ENCODE data around the gene CYP2C18.
"Not testable (repeated sequence)": the region's sequence is repeated elsewhere in the genome, so short reads cannot be mapped to it uniquely, and the experiment has no call there.

The CYP2C18 gene

GRCh38 chr10:94683214-94684054 lies at the start of gene CYP2C18:
Gene CYP2C18, plus strand, starts transcription at chr10:94683729. Its CDS starts 91 bp downstream, at chr10:94683820.
- Histone ChIP-seq H3K27me3 (ENCODE audit: control insufficient read depth, insufficient read depth, low read length) (no peaks in the 10 kb centered on the region), H3K9me3 (ENCODE audit: control insufficient read depth, insufficient read depth, low read length) (no peaks in the 10 kb centered on the region), H3K9ac (ENCODE audit: low read depth, low read length) (no peak within 1 kb of the TSS), H3K4me1 (ENCODE audit: control insufficient read depth, insufficient read depth, low read length) (no peaks in the 10 kb centered on the region), H3K36me3 (ENCODE audit: control insufficient read depth, insufficient read depth, low read length) (no peaks in the 10 kb centered on the region), H3K4me3 (ENCODE audit: low read depth, low read length) (no peak within 1 kb of the TSS)

GRCh38 chr10:94638097-94638496 lies 45.4 kb upstream of the CYP2C18 start:
- not testable (repeated sequence) for H3K27me3 ChIP-seq (ENCODE audit: control insufficient read depth, insufficient read depth, low read length); H3K36me3 ChIP-seq (ENCODE audit: control insufficient read depth, insufficient read depth, low read length); H3K4me1 ChIP-seq (ENCODE audit: control insufficient read depth, insufficient read depth, low read length); H3K9me3 ChIP-seq (ENCODE audit: control insufficient read depth, insufficient read depth, low read length); H3K9ac ChIP-seq (ENCODE audit: low read depth, low read length); H3K4me3 ChIP-seq (ENCODE audit: low read depth, low read length)

GRCh38 chr10:94639902-94640301 lies 43.6 kb upstream of the CYP2C18 start:
- H3K27me3 ChIP-seq (ENCODE audit: control insufficient read depth, insufficient read depth, low read length): no peaks in the 10 kb centered on the region
- H3K4me1 ChIP-seq (ENCODE audit: control insufficient read depth, insufficient read depth, low read length): no peaks in the 10 kb centered on the region
- no peaks in the 10 kb centered on the region for H3K36me3 ChIP-seq (ENCODE audit: control insufficient read depth, insufficient read depth, low read length)
- no peak overlapping the region for H3K9ac ChIP-seq (ENCODE audit: low read depth, low read length)
- no peak overlapping the region for H3K4me3 ChIP-seq (ENCODE audit: low read depth, low read length)
- H3K9me3 ChIP-seq (ENCODE audit: control insufficient read depth, insufficient read depth, low read length): no peaks in the 10 kb centered on the region

DNA sequence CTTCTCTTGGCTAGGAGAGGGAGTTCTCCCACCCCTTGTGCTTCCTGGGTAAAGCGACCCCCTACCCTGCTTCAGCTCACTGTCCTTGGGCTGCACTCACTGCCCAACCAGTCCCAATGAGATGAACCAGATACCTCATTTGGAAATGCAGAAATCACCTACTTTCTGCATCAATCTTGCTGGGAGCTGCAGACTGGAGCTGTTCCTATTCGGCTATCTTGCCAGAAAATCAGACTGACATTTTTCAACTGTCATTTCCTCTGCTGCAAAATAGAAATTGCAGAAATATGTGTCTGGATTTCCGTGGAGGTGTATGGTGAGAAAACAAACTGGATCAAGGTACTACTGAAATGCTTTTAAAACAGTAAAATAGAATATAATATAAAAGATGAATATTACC lies 43.0 kb upstream of the CYP2C18 start:
- Histone ChIP-seq H3K4me3 (ENCODE audit: low read depth, low read length) (no peak overlapping the region), H3K9ac (ENCODE audit: low read depth, low read length) (no peak overlapping the region), H3K36me3 (ENCODE audit: control insufficient read depth, insufficient read depth, low read length) (no peaks in the 10 kb centered on the region), H3K27me3 (ENCODE audit: control insufficient read depth, insufficient read depth, low read length) (no peaks in the 10 kb centered on the region), H3K4me1 (ENCODE audit: control insufficient read depth, insufficient read depth, low read length) (no peaks in the 10 kb centered on the region), H3K9me3 (ENCODE audit: control insufficient read depth, insufficient read depth, low read length) (no peaks in the 10 kb centered on the region)

- Histone ChIP-seq H3K4me1 (ENCODE audit: control insufficient read depth, insufficient read depth, low read length) (no peaks in the 10 kb centered on the region), H3K4me3 (ENCODE audit: low read depth, low read length) (no peak overlapping the region), H3K9ac (ENCODE audit: low read depth, low read length) (no peak overlapping the region), H3K9me3 (ENCODE audit: control insufficient read depth, insufficient read depth, low read length) (no peaks in the 10 kb centered on the region), H3K27me3 (ENCODE audit: control insufficient read depth, insufficient read depth, low read length) (no peaks in the 10 kb centered on the region), H3K36me3 (ENCODE audit: control insufficient read depth, insufficient read depth, low read length) (no peaks in the 10 kb centered on the region)
Observed at GRCh38 chr10:94641480-94641879, 42.0 kb upstream of the CYP2C18 start.

DNA sequence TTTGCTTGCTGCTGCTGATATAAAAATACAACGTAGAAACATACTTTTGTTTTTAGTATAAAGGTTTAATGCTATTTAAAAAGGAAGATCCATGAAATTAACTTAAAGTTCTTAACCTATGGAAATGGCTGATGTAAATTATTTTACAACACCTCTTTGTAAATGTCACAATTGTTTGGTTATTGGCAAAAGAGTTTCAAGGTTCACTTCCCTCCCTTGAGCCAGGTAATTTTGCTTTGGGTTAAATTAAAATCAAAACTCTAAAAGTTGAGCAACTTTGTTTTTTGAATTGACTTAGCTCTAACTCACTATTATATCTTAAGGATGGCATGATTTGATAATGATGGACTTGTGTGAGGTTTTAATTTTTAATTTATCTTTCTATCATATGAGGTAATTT lies 39.2 kb upstream of the CYP2C18 start:
- no peaks in the 10 kb centered on the region for H3K4me1 ChIP-seq (ENCODE audit: control insufficient read depth, insufficient read depth, low read length)
- H3K9me3 ChIP-seq (ENCODE audit: control insufficient read depth, insufficient read depth, low read length): no peaks in the 10 kb centered on the region
- no peak overlapping the region for H3K9ac ChIP-seq (ENCODE audit: low read depth, low read length)
- H3K4me3 ChIP-seq (ENCODE audit: low read depth, low read length): no peak overlapping the region
- H3K36me3 ChIP-seq (ENCODE audit: control insufficient read depth, insufficient read depth, low read length): no peaks in the 10 kb centered on the region
- H3K27me3 ChIP-seq (ENCODE audit: control insufficient read depth, insufficient read depth, low read length): no peaks in the 10 kb centered on the region

GRCh38 chr10:94645285-94645684 lies 38.2 kb upstream of the CYP2C18 start:
- H3K4me3 ChIP-seq (ENCODE audit: low read depth, low read length): no peak overlapping the region
- H3K27me3 ChIP-seq (ENCODE audit: control insufficient read depth, insufficient read depth, low read length): no peaks in the 10 kb centered on the region
- no peaks in the 10 kb centered on the region for H3K36me3 ChIP-seq (ENCODE audit: control insufficient read depth, insufficient read depth, low read length)

GRCh38 chr10:94655201-94655600 lies 28.3 kb upstream of the CYP2C18 start:
- H3K27me3 ChIP-seq (ENCODE audit: control insufficient read depth, insufficient read depth, low read length); H3K9ac ChIP-seq (ENCODE audit: low read depth, low read length); H3K9me3 ChIP-seq (ENCODE audit: control insufficient read depth, insufficient read depth, low read length); H3K4me3 ChIP-seq (ENCODE audit: low read depth, low read length); H3K36me3 ChIP-seq (ENCODE audit: control insufficient read depth, insufficient read depth, low read length); H3K4me1 ChIP-seq (ENCODE audit: control insufficient read depth, insufficient read depth, low read length): not testable (repeated sequence)

More at GRCh38 chr10:94645285-94645684, 38.2 kb upstream of the CYP2C18 start:
- H3K9ac ChIP-seq (ENCODE audit: low read depth, low read length): no peak overlapping the region
- H3K9me3 ChIP-seq (ENCODE audit: control insufficient read depth, insufficient read depth, low read length): no peaks in the 10 kb centered on the region
- H3K4me1 ChIP-seq (ENCODE audit: control insufficient read depth, insufficient read depth, low read length): no peaks in the 10 kb centered on the region

DNA sequence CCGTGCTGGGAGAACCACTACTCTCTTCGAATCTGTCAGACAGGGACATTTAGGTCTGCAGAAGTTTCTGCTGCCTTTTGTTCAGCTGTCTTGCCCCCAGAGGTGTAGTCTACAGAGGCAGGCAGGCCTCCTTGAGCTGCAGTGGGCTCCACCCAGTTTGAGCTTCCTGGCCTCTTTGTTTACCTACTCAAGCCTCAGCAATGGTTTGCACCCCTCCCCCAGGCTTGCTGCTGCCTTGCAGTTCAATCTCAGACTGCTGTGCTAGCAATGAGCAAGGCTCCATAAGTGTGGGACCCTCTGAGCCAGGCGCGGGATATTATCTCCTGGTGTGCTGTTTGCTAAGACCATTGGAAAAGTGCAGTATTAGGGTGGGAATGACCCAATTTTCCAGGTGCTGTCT lies 20.5 kb upstream of the CYP2C18 start:
- H3K27me3 ChIP-seq (ENCODE audit: control insufficient read depth, insufficient read depth, low read length); H3K9me3 ChIP-seq (ENCODE audit: control insufficient read depth, insufficient read depth, low read length); H3K9ac ChIP-seq (ENCODE audit: low read depth, low read length); H3K4me3 ChIP-seq (ENCODE audit: low read depth, low read length); H3K36me3 ChIP-seq (ENCODE audit: control insufficient read depth, insufficient read depth, low read length); H3K4me1 ChIP-seq (ENCODE audit: control insufficient read depth, insufficient read depth, low read length): not testable (repeated sequence)

DNA sequence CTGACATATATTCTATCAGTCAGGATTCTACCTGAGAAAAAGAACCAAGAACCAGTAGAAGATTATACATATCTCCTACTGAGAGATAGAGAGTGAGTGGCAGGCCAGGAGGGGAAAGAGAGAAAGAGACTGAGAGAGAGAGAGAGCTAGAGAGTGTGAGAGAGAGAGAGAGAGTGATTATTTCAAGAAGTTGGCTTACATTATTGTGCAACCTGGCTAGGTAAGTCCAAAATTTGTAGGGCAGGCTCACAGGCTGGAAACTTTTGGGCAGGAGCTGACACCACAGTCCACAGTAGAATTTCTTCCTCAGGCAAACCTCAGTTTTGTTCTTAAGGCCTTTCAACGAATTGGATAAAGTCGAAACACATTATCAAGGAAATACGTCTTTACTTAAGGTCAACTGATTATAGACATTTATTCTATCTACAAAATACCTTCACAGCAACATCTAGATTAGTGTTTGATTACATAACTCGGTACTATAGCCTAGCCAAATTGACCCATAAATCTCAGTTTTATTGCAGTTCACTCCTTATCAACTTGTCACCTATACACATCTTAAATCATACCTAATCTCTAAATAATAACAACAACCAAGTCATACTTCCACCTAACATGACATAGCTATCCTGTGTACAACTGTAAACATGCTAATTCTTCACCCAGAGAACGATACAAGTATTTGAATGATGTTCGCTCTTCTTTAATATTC lies 17.0 kb upstream of the CYP2C18 start:
- Histone ChIP-seq H3K9me3 (ENCODE audit: control insufficient read depth, insufficient read depth, low read length) (no peaks in the 10 kb centered on the region), H3K4me3 (ENCODE audit: low read depth, low read length) (no peak overlapping the region), H3K4me1 (ENCODE audit: control insufficient read depth, insufficient read depth, low read length) (peaks cover 6% of the 10 kb centered on the region), H3K9ac (ENCODE audit: low read depth, low read length) (no peak overlapping the region), H3K27me3 (ENCODE audit: control insufficient read depth, insufficient read depth, low read length) (no peaks in the 10 kb centered on the region), H3K36me3 (ENCODE audit: control insufficient read depth, insufficient read depth, low read length) (no peaks in the 10 kb centered on the region)

DNA sequence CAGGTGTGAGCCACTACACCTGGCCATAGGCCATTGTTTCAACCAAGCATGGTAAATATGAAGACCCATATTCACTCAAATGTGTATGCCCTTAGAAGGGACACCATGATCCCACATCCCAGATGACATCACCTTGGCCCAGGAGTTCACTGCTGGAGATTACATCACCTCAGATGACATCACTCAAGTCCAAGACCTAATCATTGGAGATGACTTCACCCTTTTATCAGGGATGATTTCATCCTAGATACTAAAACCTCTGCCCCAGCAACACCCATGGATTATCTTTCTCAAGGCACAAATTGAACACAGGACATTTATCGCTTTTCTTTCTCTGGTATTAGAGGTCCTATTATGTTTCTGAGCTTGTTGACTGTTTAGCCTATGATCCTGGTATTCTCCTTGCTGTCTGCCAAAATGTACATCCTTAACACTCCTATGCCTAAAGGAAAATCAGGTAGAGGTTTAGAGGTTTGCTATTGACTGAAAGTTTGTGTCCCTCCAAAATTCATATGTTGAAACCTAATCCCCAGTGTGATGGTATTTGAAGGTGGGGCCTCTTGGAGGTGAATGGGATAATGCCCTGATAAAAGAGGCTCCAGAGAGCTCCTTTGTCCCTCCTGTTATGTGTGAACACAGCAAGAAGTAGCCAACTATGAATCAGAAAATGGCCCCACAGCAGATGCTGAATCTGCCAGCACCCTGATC lies 9.8 kb upstream of the CYP2C18 start:
- H3K27me3 ChIP-seq (ENCODE audit: control insufficient read depth, insufficient read depth, low read length): no peaks in the 10 kb centered on the region
- H3K9ac ChIP-seq (ENCODE audit: low read depth, low read length): no peak overlapping the region
- H3K4me1 ChIP-seq (ENCODE audit: control insufficient read depth, insufficient read depth, low read length): no peaks in the 10 kb centered on the region
- H3K36me3 ChIP-seq (ENCODE audit: control insufficient read depth, insufficient read depth, low read length): no peaks in the 10 kb centered on the region
- H3K4me3 ChIP-seq (ENCODE audit: low read depth, low read length): no peak overlapping the region
- no peaks in the 10 kb centered on the region for H3K9me3 ChIP-seq (ENCODE audit: control insufficient read depth, insufficient read depth, low read length)
